Lower lobe of right lung (tissue), 2 donors: ENCODE data around the gene SVIP. TPM values are rescaled to one million over a fixed set of nuclear protein-coding genes. Genes with fewer than 3 reads are reported as not detected.

Source experiments
- ATAC-seq, 2 donors: fragments of 200-7000 bp; cut with Tn5 transposase; one replicate each; pipeline ENCODE4 v1.9.1; 2020 to 2022; ENCODE audit warnings: mild to moderate bottlenecking in 2 of 2, moderate library complexity in 2 of 2
- DNase-seq: peaks from one replicate; pipeline ENCODE4 v3.0.0-alpha.2; 2020
- H3K27ac ChIP-seq: fragments of 200-600 bp; one replicate; pipeline ENCODE4 v1.8.0; 2022
- H3K27me3 ChIP-seq: fragments of 200-600 bp; one replicate; pipeline ENCODE4 v1.8.0; 2022; ENCODE audit warnings: low read depth
- H3K36me3 ChIP-seq: fragments of 200-600 bp; one replicate; pipeline ENCODE4 v1.8.0; 2022; ENCODE audit warnings: mild to moderate bottlenecking
- H3K4me1 ChIP-seq: fragments of 200-600 bp; one replicate; pipeline ENCODE4 v1.8.0; 2022
- H3K4me3 ChIP-seq: fragments of 200-600 bp; one replicate; pipeline ENCODE4 v1.8.0; 2022; ENCODE audit warnings: mild to moderate bottlenecking
- H3K9me3 ChIP-seq: fragments of 200-600 bp; one replicate; pipeline ENCODE4 v1.8.0; 2022
- intact Hi-C: fragments of 100-400 bp; cut with DNase I; formaldehyde crosslinking; loops from one replicate; pipeline ENCODE4 v1.11.0; 2022
- total RNA-seq: library from RNA; stranded (reverse); fragmentation: NEBNext Ultra II Directional; extraction: Animal tissue kit (Norgen Biotek cat#: 25700); gene quantifications from one replicate; pipeline ENCODE4 v1.2.1, GENCODE V29; 2021
- TF ChIP-seq, protein P1 (sequence below): fragments of 200-600 bp; IDR thresholded peaks from one replicate; pipeline ENCODE4 v1.8.0; 2022; ENCODE audit warnings: antibody characterized with exemption, mild to moderate bottlenecking
- donor health status: DM: no; HTN: yes; CAD: no; lungs with severe emphysema.

Gene SVIP
- total RNA-seq, 1 donor from 2014 or later: 27.1 TPM

- ATAC-seq: no peak
- TF ChIP-seq, protein P1, sequence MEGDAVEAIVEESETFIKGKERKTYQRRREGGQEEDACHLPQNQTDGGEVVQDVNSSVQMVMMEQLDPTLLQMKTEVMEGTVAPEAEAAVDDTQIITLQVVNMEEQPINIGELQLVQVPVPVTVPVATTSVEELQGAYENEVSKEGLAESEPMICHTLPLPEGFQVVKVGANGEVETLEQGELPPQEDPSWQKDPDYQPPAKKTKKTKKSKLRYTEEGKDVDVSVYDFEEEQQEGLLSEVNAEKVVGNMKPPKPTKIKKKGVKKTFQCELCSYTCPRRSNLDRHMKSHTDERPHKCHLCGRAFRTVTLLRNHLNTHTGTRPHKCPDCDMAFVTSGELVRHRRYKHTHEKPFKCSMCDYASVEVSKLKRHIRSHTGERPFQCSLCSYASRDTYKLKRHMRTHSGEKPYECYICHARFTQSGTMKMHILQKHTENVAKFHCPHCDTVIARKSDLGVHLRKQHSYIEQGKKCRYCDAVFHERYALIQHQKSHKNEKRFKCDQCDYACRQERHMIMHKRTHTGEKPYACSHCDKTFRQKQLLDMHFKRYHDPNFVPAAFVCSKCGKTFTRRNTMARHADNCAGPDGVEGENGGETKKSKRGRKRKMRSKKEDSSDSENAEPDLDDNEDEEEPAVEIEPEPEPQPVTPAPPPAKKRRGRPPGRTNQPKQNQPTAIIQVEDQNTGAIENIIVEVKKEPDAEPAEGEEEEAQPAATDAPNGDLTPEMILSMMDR: no peak
- peak overlapping the region; percentile 93 for H3K4me3 ChIP-seq
- peaks cover 15% of the 10 kb centered on the region for H3K36me3 ChIP-seq
- H3K27me3 ChIP-seq: no peaks in the 10 kb centered on the region
- intact Hi-C loops: no loop called here
- H3K9me3 ChIP-seq: no peaks in the 10 kb centered on the region
- no peak overlapping the region for H3K27ac ChIP-seq
- H3K4me1 ChIP-seq: peaks cover 9% of the 10 kb centered on the region
- DNase-seq: no peak
Observed at GRCh38 chr11:22830082-22830414, 447 bp upstream of the SVIP start.

- ATAC-seq (no peak), DNase-seq (no peak)
- Histone ChIP-seq H3K27ac (no peak overlapping the region), H3K36me3 (peaks cover 30% of the 10 kb centered on the region), H3K9me3 (no peaks in the 10 kb centered on the region), H3K4me1 (peaks cover 9% of the 10 kb centered on the region), H3K4me3 (peak overlapping the region; percentile 93), H3K27me3 (no peaks in the 10 kb centered on the region)
- intact Hi-C loops: no loop called here
- TF ChIP-seq, protein P1: no peak
Observed at GRCh38 chr11:22828373-22828772, 1.2 kb downstream of the SVIP start.

- ATAC-seq (no peak), DNase-seq (no peak)
- Histone ChIP-seq H3K27me3 (no peaks in the 10 kb centered on the region), H3K4me1 (no peaks in the 10 kb centered on the region), H3K4me3 (no peak overlapping the region), H3K9me3 (no peaks in the 10 kb centered on the region), H3K36me3 (peaks cover 78% of the 10 kb centered on the region), H3K27ac (no peak overlapping the region)
- intact Hi-C loops: no loop called here
- TF ChIP-seq, protein P1: no peak
Observed at GRCh38 chr11:22822203-22822602, 7.4 kb downstream of the SVIP start.

DNA sequence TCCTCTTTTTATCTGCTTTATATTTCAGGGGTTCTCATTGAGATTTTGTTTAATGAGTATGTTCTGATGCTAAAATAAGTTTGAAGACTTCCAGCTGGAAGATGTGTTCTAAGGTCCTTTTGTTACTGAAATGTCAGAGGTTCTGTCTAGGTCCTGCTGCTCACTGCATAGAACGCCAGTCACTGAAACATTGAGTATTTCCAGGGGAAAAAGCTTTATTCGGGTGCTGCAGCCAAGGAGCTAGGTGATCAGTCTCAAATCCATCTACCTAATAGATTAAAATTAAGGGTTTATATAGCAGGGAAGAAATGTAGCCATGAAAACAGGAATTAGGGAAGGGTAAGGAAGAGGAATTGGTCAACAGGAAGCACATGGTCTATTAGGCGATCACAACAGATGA, 19.7 kb downstream of the SVIP start:
- H3K4me1 ChIP-seq: peaks cover 6% of the 10 kb centered on the region
- ATAC-seq (no peak), DNase-seq (no peak)
- H3K27ac ChIP-seq: no peak overlapping the region
- H3K27me3 ChIP-seq: no peaks in the 10 kb centered on the region
- H3K4me3 ChIP-seq: no peak overlapping the region
- TF ChIP-seq, protein P1: no peak
- no peaks in the 10 kb centered on the region for H3K36me3 ChIP-seq
- intact Hi-C loops: no loop called here
- H3K9me3 ChIP-seq: no peaks in the 10 kb centered on the region

GRCh38 chr11:22808571-22809197, 20.9 kb downstream of the SVIP start:
- Histone ChIP-seq H3K36me3 (no peaks in the 10 kb centered on the region), H3K9me3 (no peaks in the 10 kb centered on the region), H3K27ac (no peak overlapping the region), H3K4me3 (no peak overlapping the region), H3K27me3 (no peaks in the 10 kb centered on the region), H3K4me1 (peaks cover 6% of the 10 kb centered on the region)
- intact Hi-C loops: no loop called here
- no peak for DNase-seq
- TF ChIP-seq, protein P1: no peak
- ATAC-seq: no peak
